ENCODE data around the gene CADM1.
A peak's percentile ranks its signal among the peaks of the same experiment; 100 is the strongest.

The CADM1 gene

GRCh38 chr11:115504276-115505158 lies at the start of gene CADM1:
Gene CADM1 (minus strand): TSS chr11:115504415.
- DNase-seq: peak; percentile 99

- no peak for DNase-seq
Measured at GRCh38 chr11:115552773-115553438, 48.7 kb upstream of the CADM1 start.

DNA sequence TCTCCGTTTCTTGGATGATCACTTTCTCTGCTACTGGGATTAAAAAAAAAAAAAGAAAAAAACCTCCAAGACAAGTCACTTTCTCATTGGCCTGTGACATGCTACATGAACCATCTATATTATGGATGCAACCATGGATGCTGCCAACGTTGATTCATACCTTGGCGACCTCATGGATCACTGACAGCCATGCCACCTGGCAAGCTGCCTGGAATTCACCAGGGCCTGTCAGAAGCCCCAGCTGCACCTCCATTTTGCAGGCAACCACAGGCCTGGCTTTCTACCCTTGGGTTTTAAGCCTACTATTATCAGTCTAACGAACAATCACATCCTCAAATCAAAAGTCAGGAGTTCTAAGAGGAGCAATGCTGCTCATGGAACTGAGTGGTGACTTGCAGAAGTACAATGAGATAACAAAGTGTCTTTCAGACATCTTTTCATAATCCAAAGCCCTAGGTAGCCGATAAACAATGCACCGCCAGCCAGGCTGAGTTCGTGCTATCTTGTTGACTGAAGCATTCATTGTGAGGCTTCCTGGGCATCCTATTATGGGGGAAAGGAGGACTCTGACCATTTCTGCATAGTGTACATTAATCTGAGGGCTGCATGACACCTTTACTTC lies 48.0 kb upstream of the CADM1 start:
- DNase-seq: no peak

DNA sequence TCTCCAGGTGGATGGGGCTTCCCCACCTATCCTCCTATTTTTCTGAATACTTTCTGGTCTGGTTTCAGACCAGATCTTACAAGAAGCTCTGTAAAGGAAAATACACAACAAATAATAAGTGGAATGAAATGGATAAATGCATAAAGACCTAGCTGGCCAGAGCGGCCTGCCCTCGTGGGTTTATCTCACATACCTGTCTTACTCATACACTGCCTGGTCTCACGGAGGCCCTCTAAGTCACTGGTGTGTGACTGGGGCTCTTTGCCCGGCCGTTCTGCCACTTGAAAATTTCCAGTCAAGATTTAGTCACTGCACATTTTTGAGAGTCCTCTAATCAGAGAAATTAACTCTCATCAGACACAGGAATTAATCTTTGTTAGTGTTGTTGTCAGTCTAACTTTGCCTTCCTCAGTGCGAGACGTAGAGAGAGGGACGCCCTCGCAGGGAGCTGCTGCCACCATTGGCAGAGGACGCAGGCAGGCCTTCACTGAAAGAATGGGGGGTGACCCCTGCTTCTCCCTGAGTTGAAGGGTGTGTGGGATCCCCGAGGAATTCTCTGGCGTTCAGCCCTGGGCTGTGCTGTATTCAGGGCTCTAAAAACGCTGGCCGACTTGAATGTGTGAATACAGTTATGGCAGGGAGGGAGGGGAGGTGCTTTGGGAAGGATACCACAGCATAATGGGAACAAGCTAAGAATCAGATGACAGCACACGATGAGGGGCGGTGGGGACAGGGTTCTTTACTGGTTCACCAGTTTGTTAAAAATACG lies 46.3 kb upstream of the CADM1 start:
- DNase-seq: no peak

DNA sequence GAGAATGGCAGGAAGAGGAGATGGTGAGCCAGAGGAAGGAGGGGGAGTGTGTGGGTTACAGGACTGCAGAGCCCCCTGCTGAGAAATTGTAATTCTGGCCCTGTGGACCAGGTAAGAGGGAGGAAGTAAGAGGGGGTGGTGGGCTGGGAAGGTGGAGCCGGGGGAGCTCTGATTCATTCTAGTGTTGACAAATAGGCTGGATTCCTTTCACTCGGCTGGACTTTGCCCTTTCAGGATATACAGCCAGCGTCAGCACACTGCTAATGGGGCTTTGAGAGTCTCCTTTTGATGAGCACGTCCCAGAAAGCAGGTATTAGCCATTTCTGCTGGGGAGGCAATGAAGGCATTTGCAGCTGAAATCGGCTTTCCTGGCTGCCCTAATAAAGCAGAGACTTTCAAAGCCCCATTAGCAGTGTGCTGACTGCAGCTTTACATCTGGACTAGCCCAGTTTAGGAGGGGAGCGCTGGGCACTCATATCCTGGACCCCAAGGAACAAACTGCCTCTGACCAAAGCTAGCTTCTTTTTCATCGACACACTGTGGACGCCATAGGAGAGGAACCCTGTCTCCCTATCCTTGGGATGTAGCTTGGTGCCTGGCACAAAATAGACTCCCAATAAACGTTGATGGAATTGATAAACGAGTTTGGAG lies 44.8 kb upstream of the CADM1 start:
- DNase-seq: peak; percentile 60

GRCh38 chr11:115545581-115546210 lies 41.5 kb upstream of the CADM1 start:
- DNase-seq: no peak

- no peak for DNase-seq
Measured at GRCh38 chr11:115544422-115544948, 40.3 kb upstream of the CADM1 start.

GRCh38 chr11:115541518-115541917 lies 37.3 kb upstream of the CADM1 start:
- peak; percentile 54 for DNase-seq

GRCh38 chr11:115539844-115540243 lies 35.6 kb upstream of the CADM1 start:
- no peak for DNase-seq

- DNase-seq: no peak
Measured at GRCh38 chr11:115535781-115536180, 31.6 kb upstream of the CADM1 start.

DNA sequence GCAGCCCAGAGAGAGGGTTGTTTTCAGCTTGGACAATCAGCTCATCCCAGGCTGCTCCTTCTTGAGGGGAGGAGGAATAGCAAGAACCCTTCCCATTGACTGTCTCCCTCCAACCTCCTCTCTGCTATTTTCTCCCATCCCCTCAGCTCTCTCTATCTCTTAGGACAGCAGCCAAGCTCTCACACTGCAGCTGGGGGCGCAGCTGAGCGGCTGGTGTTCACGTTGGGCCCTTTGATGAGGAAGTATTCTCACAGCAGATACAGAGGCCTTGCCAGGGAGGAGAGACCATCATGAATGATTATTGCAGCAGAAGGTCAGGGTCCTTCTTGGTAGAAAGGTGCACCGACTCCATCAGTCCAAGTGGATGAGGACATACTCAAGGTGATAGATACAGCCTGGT lies 26.5 kb upstream of the CADM1 start:
- no peak for DNase-seq

- DNase-seq: no peak
Measured at GRCh38 chr11:115528225-115528624, 24.0 kb upstream of the CADM1 start.

DNA sequence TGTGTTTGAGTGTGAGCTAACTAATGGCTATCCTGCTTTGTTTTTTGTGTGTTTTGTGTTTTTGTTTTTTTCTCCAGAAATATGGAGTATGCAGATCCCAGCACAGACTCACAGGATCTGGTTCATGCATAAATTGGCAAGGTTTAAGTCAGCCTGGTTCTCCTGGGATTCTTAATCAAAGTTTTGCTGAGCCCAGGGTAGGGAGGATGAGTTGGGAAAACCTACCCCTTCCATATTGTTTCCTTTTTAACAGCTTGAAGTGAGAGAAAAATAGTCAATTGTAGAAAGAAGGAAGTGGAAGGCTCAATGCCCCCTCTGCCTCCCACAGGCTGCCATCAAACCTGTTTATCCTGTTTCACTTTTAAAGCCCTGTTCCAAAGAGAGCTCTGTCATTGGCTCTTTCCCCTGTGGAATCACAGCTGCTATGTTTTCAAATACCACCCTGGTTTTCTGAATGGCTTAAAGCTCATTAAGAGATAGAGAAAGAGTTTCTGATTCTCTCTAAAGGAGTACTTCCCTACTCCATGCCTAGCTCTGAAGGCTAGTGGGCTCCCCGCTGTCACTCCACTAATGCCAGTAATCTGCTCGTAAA lies 23.4 kb upstream of the CADM1 start:
- DNase-seq: peak; percentile 78

DNA sequence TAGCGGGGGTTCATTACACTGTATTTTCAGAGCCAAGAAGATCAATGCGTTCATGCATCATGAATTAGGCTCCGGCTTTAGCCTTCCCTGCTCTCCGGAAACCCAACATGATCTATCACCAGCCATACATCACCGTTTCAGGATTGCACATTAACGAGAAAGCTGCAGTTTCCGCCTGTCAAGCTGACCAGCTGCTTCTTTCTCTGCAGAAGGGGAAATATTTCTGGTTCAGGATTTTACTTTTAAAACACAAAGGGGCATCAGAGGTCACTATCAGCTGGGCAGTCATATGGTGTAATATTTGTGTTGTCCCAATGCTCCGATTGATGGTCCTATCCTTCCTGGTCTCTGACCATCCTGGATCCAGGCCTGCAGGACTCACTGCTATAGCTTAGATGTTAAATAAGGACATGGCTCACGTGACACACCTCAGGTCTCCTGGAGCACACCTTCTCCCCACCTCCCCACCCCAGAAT lies 21.4 kb upstream of the CADM1 start:
- peak; percentile 46 for DNase-seq

GRCh38 chr11:115524572-115524971 lies 20.4 kb upstream of the CADM1 start:
- DNase-seq: no peak

- no peak for DNase-seq
Measured at GRCh38 chr11:115523727-115524399, 19.6 kb upstream of the CADM1 start.

- DNase-seq: no peak
Measured at GRCh38 chr11:115522302-115522701, 18.1 kb upstream of the CADM1 start.

GRCh38 chr11:115521825-115522224 lies 17.6 kb upstream of the CADM1 start:
- DNase-seq: no peak

DNA sequence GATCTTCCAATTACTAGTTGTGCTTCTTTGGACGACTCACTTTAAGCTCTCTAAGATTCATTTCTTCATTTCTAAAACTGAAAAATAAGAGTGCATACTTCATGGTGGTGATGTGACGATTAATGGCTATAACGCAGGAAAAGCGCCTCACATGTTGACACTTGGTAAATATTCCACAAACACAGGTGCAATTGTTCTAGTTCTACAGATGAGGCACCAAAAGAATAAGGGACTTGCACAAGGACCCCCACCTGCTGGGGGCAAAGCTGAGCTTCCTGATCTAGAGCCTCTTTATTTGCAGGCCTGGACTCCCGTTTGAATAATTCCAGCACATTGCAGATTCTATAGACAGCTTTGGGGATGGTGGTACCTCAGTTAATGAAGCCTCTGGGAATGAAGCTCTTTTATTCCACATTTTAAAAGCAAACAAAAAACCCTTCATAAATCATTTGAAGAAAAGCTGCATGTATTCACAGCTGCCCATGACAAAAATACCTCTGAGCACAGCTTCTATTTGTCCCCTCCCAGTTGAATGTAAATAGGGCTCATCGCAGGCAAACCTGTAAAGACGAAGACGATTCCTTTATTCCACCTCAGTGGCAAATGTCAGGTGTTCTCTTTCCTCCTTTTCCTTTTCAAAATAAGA lies 14.9 kb upstream of the CADM1 start:
- DNase-seq: peak; percentile 69

All from NCI-H526 treated with DMSO at 0.1 percent for 48 hours (cell line).